HG03139 (cell line): Measurements from ENCODE around the gene NDUFV3.
"Not testable (repeated sequence)": the region's sequence is repeated elsewhere in the genome, so short reads cannot be mapped to it uniquely, and the experiment has no call there.

ENCODE experiments used
- ATAC-seq: cut with Tn5 transposase; IDR thresholded peaks from one replicate; pipeline ENCODE4 v1.9.1; 2021; ENCODE audit not compliant: unreplicated experiment

NDUFV3 gene

DNA sequence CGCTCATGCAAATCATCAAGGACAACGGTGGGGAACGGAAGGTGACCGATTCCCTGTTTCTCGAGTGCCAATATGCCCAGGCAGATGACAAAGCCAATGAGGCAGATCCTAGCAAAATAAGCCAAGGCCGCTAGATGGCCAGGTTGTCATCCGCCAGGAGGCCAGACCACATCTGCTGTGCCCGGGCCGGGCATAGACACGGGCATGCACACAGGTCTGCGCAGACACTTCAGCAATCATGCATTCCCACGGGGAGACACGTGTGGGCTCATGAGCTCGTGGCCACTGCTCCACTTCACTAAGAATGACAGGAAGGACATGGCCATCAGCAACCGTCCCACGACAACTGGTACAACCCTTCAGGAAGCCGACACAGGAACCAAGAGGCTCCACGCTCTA lies 37.2 kb upstream of the NDUFV3 start:
- no peak for ATAC-seq

DNA sequence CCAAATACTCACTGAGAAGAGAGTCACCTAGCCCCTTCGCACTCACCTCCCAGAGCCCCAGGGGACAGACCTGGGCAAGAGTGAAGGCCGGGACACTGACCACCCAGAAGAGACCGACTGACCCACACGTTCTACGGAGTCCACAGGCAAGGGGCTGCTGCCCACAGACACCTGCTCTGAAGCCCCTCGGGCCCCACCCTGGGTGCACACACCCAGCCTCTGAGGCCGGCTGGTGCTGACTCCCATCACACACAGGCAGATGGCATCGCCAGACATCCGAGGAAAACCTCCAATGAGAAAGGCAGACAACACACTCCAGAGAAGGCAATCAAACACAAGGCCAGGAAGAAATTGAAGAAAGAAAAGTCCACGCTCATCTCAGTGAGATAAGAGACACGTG lies 35.9 kb upstream of the NDUFV3 start:
- no peak for ATAC-seq

DNA sequence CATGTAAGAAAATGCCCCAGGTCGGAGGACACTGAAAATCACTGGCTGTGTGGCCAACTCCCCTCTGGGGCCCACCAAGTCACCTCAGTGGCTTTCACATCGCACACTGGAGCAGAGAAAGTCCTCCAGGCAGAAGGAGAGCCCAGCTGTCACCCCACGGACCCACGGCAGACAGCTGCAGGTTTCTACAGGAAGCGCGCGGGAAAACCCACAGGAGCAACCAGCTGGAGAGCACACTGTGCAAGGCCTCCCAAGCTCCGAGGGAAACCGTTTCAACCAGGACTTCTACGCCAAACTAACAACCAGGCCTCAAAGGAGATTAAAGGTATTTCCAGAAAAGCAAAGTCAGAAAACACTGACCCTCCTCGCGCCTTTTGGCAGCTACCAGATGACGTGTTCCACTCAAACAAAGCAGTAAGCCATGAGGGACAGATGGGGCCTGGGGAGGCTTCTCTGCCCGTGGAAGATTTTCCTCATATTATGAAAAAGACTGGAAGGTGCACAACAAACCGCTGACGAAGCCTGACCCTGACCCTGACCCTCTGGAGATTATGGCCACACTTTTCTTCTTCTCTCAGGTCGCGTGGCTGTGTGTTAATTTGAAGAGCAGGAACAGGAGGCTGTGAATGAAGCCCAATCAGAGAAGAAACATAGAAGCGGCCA lies 34.8 kb upstream of the NDUFV3 start:
- ATAC-seq = no peak

DNA sequence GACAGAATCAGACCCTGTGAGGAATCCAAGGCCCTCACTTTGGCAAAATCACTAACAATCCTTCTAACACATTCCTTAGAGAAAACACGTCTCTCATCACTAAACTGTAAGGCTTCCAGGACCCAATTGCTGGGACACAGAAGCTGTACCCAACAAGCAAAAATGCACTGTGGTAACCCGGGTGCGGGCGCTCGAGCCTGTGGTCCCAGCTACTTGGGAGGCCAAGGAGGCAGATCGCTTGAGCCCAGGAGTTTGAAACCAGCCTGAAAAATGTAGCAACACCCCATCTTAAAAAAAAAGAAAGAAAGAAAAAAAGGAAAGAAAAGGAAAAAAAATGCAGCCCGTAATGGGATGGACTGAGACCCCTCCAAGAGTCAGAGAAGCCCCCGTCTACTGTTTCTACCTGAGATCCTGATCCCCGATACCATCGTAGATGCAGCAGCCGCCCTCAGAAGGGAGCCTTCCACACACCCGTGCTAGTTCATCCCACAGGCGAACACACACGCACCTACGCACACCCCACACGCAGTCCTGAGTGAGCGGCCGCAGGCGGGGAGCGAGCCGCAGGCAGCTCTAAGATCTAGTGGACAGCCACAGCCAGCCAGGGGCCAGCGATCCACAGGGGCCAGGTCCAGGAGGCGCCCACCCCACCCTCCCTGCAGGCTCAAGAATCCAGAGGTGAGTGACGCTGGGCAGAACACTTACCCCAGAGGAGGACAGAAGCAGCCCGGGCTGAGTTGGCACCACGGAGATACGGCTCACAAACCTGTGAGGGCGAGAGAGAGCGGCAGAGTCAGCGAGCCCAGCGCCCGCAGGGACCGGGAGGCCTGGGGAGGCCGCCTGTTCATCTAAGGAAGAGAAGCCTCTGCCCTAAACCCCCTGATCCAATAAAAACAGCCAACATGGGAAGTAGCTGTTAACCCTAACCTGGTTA lies 33.9 kb upstream of the NDUFV3 start:
- ATAC-seq = no peak

DNA sequence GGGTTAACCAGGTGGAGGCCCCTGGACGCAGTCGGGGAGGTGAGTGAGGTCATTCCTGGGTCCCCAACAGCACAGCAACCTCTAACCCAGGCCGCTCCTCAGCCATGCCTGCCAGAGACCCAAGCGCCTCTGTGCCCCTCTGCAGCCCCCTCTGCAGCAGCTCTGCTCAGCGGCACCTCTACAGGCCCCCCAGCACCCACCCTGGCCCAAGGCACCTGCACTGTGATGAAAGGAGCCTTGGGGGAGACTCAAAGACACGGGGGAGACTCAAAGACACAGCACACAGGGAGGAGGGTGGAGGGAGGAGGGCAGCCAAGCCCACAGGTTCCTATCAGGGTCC lies 33.2 kb upstream of the NDUFV3 start:
- ATAC-seq = no peak

DNA sequence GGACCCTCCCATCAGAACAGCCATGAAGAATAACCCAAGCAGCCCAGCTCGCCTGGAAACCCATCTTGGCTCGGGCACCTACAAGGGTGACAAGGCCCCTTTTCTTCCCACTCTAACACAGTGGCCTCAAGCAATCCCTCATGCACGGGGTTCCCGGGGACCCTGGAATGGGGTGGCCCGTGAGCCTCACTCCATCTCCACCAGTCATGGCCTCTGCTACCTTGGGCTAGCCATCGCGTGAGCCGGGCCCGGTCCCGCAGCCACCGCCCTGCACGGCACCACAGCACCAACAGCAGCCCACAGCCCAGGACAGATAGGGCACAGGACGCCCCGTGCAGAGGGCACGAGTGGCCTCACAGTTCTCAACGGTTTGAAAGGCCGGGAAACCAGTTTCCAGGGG lies 32.8 kb upstream of the NDUFV3 start:
- ATAC-seq = no peak

DNA sequence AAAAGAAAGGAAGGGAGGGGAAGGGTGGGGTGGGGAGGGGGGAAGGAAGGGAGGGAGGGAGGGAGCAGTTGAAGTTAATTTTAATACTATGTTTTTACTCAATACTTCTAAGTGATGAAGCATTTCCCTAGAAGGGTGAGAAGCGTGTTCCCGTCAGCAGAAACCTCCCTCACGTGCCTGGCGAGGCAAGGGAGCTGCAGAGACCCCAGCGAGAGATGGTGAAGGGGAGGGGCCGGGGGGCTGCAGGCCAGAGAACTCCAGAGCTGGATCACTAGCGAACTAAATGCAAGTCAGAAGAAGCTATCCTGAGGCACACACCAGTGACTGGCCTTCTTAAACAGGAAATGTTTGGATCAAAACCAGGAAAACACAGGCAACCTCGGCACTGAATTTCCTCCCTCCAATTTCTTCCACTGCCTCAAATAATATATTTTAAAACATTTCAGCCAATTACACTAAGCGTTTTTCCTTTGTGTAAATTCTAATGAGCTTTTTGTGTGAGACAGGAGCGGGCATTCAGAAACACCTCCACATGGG lies 31.7 kb upstream of the NDUFV3 start:
- no peak for ATAC-seq

DNA sequence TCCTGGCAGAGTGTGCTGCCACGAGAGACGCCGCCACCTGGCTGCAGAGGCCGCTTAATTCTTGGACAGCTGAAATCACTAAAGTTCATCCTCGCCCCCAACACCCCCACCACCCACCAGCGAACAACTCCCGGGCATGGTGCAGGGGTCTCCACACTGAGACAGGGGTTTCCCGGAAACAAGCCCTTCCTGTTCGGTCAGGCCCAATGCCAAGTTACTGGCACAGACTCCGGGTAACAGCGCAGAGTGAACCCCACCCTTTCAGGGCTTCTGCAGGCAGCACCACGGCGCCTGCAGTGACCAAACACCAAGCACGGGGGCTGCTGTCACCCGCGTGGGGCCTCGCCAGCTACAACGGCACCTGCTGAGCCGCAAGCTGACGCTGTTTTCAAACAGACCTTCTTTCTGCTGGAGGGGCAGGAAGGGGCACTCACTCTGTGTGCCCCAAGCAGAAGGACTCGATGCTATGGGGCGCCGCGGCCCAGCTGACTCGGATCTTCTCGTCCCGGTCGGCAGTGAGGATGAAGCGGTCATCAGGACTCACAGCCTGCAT lies 31.2 kb upstream of the NDUFV3 start:
- no peak for ATAC-seq

DNA sequence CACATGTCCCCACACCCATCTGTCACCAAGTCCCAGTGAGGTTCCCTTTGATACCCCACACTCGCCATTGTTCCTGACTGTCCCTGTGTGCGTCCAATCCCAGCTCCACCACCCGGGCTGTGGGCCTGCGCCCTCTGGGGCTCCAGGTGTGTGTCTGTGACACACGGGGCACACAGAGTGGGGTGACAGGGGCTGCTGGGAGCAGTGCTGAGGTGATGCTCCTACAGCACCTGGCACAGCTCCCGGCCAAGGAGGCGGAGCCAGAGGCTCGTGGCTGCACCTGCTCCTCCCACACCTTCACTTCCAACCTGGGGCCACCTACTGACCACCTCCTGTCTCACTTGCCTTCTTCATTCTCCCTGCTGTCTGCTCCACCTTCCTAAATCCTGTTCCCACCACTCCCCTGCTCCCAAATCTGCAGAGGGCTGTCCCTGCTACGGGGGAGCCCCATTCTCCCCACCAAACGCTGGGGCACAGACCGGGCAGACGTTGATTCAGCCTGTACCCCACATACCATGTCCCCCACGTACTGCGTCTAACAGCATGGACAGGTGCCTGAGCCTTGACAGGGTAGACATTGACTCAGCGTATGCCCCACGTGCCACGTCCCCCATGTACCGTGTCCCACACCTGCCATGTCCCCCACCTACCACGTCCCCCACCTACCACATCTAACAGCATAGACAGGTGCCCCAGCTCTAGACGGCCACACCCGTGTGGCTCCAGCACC lies 30.2 kb upstream of the NDUFV3 start:
- no peak for ATAC-seq

DNA sequence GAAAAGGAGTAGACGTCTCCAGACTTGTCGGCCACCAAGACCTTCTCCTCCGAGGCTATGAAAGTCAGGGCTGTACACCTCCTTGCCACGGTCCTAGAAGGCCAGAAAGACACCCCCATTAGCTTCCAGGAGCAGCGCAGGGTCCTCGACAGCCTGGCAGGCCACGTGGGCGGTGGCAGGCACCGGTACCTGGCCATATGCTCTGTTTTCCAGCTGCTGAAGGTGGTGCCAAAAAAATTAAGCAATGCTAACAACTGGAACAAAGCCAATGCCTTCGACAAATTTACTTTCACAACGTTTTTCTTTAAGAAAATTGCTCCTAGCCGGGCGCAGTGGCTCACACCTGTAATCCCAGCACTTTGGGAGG lies 29.6 kb upstream of the NDUFV3 start:
- no peak for ATAC-seq

DNA sequence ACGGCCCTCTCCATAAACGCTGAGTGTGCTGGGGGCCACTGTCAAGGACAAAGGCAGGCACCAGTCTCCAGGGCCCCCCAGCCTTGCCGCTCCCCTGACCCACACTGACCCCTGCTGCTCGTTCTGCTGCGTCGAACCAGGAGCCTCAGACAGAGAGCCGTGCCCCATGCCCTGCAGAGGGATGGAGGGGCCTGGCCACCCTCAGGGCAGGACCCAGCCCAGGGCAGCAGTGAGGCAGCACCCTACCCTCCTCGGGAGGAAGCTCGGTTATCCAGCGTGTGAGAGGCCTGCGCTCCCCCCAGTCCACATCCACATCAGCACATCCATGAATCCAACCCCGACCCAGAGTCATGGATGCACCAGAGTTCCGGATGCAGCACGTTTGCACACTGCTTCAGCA lies 28.8 kb upstream of the NDUFV3 start:
- ATAC-seq = no peak

DNA sequence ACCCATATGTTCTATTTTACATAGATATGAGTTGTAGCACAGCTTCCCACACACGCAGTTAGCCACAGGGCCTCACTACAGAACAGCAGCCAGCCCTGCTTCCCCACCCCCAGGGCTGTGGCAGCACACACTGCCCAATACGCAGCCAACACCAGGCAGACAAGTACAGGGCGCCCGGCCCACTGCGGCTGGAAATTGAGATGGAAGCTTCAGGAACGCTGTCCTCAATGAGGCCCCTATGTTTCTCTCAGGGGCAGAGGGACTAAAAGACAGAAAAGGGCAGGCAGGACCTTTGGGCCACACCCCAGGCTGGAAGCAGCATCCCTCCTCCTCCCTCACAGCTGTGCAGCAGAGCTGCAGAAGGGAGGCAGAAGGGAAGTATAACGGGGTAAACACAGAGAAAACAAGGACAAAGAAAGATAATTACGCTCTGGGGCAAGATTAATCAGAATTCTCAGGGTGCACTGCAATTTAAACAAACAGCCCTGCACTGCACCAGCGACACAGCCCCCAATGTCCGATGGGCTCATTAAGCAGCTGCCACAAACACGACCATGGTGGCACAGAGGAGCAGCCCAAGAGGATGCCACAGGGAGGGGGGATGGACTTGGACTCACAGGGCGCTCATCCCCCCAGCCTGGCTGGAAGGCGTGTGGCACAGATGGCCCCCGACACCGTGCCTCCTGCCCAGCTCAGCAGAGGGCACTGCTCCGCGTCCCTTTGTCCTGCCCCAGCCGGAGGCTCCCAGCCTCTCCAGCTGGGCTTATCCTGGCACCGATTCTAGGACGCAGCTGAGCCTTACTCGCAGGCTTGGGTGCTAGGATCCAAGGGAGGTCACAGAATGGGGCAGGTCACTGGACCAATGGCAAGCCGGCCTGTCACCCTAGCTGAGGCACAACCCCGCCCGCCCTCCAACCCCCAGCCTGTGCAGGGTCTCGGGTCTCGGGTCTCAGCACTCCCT lies 28.0 kb upstream of the NDUFV3 start:
- no peak for ATAC-seq

DNA sequence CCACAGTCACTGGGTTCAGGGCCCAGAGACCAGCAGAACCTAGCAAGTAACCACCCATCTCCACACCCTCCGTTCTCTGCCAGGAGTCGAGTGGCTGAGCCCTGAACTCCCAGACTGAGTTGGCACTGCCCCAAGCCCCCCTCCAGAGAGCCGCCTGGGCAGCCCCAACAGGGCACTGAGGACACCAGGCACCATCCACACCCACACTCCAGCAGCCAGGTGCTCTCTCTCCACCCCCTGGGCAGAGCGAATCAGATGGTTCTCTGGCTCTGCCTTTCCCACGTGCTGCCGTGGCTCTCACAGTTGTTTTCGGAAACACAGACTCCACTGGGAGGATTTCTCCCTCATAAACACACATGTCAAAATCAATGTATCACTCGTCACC lies 27.3 kb upstream of the NDUFV3 start:
- no peak for ATAC-seq

DNA sequence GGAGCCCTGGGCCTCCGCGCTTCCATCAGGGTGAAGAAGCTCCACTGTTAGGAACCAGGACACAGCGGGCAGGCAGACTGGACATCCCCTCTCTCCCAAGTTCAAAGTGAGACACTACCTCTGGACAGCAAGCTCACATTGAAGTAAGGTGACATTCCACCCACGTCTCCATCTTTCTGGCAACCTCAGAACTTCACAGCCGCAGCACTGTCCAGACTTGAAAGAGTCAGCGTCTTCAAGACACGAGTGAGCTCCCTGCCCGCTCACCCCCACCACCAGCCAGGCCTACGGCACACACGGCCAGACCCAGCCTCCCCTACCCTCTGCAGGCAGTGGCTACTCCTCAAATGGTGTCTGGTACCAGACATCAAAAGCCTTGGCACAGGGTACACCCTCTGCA lies 24.9 kb upstream of the NDUFV3 start:
- ATAC-seq = no peak

DNA sequence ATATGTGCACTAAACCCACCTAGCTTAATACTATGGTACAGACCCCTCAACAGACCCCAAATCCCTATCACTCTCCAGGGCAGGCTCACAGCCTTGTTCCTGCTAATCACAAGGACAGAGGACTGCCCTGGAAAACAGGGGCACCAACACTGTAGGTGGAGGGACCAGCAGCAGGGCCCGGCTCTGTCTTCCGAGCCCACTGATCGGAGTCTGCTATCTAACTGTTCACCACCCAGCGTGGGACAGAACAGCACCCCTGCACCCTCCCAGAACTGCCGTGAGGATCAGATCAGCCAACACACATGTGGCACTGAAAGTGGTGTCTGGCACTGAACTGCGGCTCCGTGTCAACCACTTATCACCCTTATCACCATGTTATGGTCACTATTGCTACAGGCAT lies 20.0 kb upstream of the NDUFV3 start:
- ATAC-seq = no peak

DNA sequence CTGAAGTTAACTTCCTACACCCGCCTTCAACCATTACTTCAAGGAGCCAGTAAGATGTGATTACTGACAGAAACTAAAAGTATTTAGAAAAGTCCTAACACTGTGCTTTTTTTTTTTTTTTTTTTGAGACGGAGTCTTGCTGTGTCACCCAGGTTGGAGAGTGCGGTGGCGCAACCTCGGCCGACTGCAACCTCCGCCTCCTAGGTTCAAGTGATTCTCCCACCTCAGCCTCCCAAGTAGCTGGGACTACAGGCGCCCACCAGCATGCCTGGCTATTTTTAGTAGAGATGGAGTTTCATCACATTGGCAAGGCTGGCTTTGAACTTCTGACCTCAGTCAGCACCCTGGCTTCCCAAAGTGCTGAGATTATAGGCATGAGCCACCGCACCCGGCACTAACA lies 17.3 kb upstream of the NDUFV3 start:
- ATAC-seq = not testable (repeated sequence)

DNA sequence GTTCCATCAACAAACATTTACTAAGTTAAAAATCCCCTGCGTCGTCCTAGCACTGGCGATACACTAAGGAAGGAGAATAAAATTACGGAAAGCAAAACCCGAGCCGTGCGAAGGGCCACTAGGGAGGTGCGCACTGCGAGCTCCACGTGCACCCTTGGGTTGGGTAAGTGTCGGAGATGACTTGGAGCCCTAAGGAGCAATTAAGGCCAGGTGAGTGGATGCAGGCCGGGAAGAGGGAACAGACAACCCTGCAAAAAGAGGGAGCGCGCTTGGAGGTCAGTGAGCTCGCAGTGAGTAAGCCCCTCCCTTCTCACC lies 14.5 kb upstream of the NDUFV3 start:
- peak; percentile 21 for ATAC-seq

DNA sequence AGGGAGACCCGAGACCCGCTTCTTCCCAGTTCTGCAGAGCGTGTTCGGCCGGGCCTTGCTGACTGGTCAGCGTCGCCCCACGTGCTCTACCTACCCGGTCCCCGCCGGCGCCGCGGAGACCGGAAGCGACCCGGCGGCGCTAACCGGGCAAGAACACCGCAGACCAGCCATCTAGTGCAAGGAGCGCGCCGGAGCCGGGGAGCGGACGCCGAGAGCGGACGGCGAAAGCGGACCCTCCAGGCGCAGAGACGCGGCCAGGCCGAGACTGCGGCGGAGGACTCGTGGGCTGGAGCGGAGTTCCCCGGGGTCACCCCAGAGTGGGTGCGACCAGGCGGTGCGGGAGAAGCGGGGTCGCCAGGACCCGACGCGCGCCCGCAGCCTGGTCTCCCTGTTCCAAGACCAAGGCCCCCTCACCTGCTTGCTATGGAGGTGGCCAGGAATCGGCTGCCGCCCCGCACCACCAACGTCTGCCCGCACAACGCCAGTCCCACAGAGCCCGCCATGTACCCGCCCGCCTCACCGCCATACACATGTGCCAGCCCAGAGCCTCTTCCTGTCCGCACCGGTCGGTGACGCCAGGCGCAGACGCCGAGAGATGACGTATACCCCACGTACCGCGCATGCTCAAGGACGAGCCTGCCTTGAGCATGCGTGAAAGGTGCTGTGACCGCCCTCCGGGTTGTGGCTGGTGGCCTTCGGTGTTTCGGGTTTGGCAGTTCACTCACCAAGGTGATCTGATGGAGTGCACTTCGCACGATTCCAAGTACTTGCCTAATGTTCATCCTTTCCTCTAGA lies 13.9 kb upstream of the NDUFV3 start, which contains the start of gene WDR4:
TSS of gene WDR4 (minus strand) at position 547 of the 795 bp plus-strand sequence. CDS start at position 503, 44 bp downstream.
- ATAC-seq = peak; percentile 76

DNA sequence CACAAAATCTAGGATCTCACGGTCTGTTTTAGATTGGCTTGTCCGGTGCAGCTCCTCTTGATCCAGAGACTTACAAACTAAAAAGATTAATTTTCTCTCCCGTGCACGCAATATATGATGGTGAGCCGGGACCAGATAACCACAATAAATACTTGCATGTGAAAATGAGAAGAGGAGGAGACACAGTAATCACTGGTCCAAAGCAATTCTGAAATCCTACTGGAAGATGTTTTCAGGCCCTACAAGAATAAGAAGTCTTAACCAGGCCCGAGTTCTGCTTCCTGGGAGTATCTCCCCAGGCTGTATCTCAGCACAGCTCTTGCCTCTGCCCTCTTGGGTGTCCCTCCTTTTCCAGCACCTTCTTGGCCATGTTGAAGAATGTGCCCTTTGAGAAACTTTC lies 12.8 kb upstream of the NDUFV3 start:
- ATAC-seq = no peak

DNA sequence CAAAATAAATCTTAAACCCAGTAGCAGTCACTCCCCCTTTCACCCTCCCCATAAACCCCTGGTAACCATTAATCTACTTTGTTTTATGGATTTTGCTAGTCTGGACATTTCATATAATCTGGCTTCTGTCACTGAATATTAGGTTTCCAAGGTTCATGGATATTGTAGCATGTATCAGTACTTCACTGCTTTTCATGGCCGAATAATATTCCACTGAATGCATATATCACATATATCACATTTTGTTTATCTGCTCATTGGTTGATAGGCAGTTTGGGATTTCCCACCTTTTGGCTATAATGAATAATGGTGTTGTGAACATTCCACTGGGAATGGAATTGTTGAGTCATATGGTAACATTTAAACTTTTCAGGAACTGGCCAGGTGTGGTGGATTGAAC lies 9.2 kb upstream of the NDUFV3 start:
- ATAC-seq = no peak
